Neural crest cell (in vitro differentiated cells): ENCODE measurements around the gene CFAP100. TPM values are rescaled to one million over a fixed set of nuclear protein-coding genes. Genes with fewer than 3 reads are reported as not detected.

Experiments used
- DNase-seq: peaks from one replicate; pipeline ENCODE4 v3.0.0; 2021; ENCODE audit warnings: low read depth, mixed read lengths, low spot score
- H3K27ac Mint-ChIP-seq: one replicate; pipeline ENCODE4 v1.8.0; 2021; ENCODE audit warnings: mild to moderate bottlenecking, mixed read lengths; ENCODE audit not compliant: unreplicated experiment
- H3K27me3 Mint-ChIP-seq: 2 replicates; pipeline ENCODE4 v1.8.0; 2021; ENCODE audit warnings: low read depth, mild to moderate bottlenecking, mixed read lengths
- H3K36me3 Mint-ChIP-seq: 2 replicates; pipeline ENCODE4 v1.8.0; 2021; ENCODE audit warnings: low read depth, mild to moderate bottlenecking, mixed read lengths
- H3K4me1 Mint-ChIP-seq: 2 replicates; pipeline ENCODE4 v1.8.0; 2021; ENCODE audit warnings: mixed read lengths
- H3K4me3 Mint-ChIP-seq: one replicate; pipeline ENCODE4 v1.8.0; 2021; ENCODE audit warnings: mild to moderate bottlenecking, mixed read lengths
- H3K9me3 Mint-ChIP-seq: 2 replicates; pipeline ENCODE4 v1.8.0; 2021; ENCODE audit warnings: mixed read lengths
- CTCF ChIP-seq: fragments of 200-600 bp; sonication (generic); conservative IDR thresholded peaks from 2 replicates; pipeline ENCODE4 v1.5.0; 2021; ENCODE audit warnings: antibody characterized with exemption, mild to moderate bottlenecking
- total RNA-seq: library from RNA; stranded (reverse); gene quantifications from 2 replicates; pipeline ENCODE4 v1.2.1, GENCODE V29; 2021

Gene CFAP100
- total RNA-seq, 1 donor from 2014 or later: 1.7 TPM

GRCh38 chr3:126415661-126416591, 21.2 kb downstream of the CFAP100 start:
- no peak for DNase-seq
- Mint-ChIP-seq H3K27ac (no peak overlapping the region), H3K36me3 (no peaks in the 10 kb centered on the region), H3K4me1 (peaks cover 5% of the 10 kb centered on the region), H3K4me3 (no peak overlapping the region), H3K9me3 (no peaks in the 10 kb centered on the region), H3K27me3 (peaks cover 3% of the 10 kb centered on the region)
- TF ChIP-seq CTCF: no peak

GRCh38 chr3:126416943-126417342, 22.2 kb downstream of the CFAP100 start:
- no peak overlapping the region for H3K4me3 Mint-ChIP-seq
- no peak overlapping the region for H3K27ac Mint-ChIP-seq
- no peaks in the 10 kb centered on the region for H3K36me3 Mint-ChIP-seq
- H3K9me3 Mint-ChIP-seq: no peaks in the 10 kb centered on the region
- no peak for TF ChIP-seq CTCF
- peaks cover 5% of the 10 kb centered on the region for H3K4me1 Mint-ChIP-seq
- no peaks in the 10 kb centered on the region for H3K27me3 Mint-ChIP-seq
- no peak for DNase-seq

- no peak for TF ChIP-seq CTCF
- Mint-ChIP-seq H3K27me3 (no peaks in the 10 kb centered on the region), H3K27ac (no peak overlapping the region), H3K36me3 (no peaks in the 10 kb centered on the region), H3K4me1 (peaks cover 5% of the 10 kb centered on the region), H3K4me3 (no peak overlapping the region), H3K9me3 (no peaks in the 10 kb centered on the region)
- DNase-seq: no peak
Measured at GRCh38 chr3:126417515-126417914, 22.8 kb downstream of the CFAP100 start.

GRCh38 chr3:126417981-126418530, 23.3 kb downstream of the CFAP100 start:
- H3K4me3 Mint-ChIP-seq: no peak overlapping the region
- H3K9me3 Mint-ChIP-seq: no peaks in the 10 kb centered on the region
- no peaks in the 10 kb centered on the region for H3K36me3 Mint-ChIP-seq
- no peaks in the 10 kb centered on the region for H3K27me3 Mint-ChIP-seq
- no peak for DNase-seq
- no peak overlapping the region for H3K27ac Mint-ChIP-seq
- H3K4me1 Mint-ChIP-seq: peaks cover 5% of the 10 kb centered on the region
- TF ChIP-seq CTCF: no peak

GRCh38 chr3:126418661-126419131, 24.0 kb downstream of the CFAP100 start:
- Mint-ChIP-seq H3K9me3 (no peaks in the 10 kb centered on the region), H3K36me3 (no peaks in the 10 kb centered on the region), H3K27me3 (no peaks in the 10 kb centered on the region), H3K4me3 (no peak overlapping the region), H3K4me1 (peaks cover 5% of the 10 kb centered on the region), H3K27ac (no peak overlapping the region)
- TF ChIP-seq CTCF: no peak
- DNase-seq: no peak
